ENCODE results near the gene PLEKHA7.

The PLEKHA7 gene

GRCh38 chr11:16997624-16998023 is 16.6 kb downstream of the PLEKHA7 start:
- Histone ChIP-seq H2BK5ac (ENCODE audit: low read depth, low read length, poor library complexity, severe bottlenecking) (no peak overlapping the region), H3K27me3 (ENCODE audit: control insufficient read depth in 1 of 2, insufficient read depth in 1 of 2, low read length in 2 of 2) (peaks cover 5 to 18% of the 10 kb centered on the region in 2 experiments), H3K14ac (ENCODE audit: low read length in 2 of 2) (no peak overlapping the region), H3K79me1 (replicated peaks; ENCODE audit: low read length, poor library complexity, severe bottlenecking) (peaks cover 13% of the 10 kb centered on the region), H3K27ac (ENCODE audit: low read length, poor library complexity, severe bottlenecking) (no peak overlapping the region), H2BK12ac (ENCODE audit: low read length in 2 of 2) (no peak overlapping the region), H2BK15ac (ENCODE audit: low read depth, poor library complexity, severe bottlenecking) (no peak overlapping the region), H4K91ac (ENCODE audit: low read length) (no peak overlapping the region), H3K4me3 (ENCODE audit: insufficient read depth in 1 of 2, low read depth in 1 of 2, low read length in 2 of 2) (no peak overlapping the region), H3K9ac (ENCODE audit: low read length) (no peak overlapping the region), H2AFZ (ENCODE audit: low read depth, low read length) (no peak overlapping the region), H3K4ac (ENCODE audit: low read depth in 1 of 2, low read length in 2 of 2) (no peak overlapping the region), H3K18ac (ENCODE audit: low read depth in 1 of 2, low read length in 2 of 2) (no peak overlapping the region), H4K8ac (ENCODE audit: low read length) (no peak overlapping the region), H3K4me2 (ENCODE audit: low read length, poor library complexity, severe bottlenecking) (no peak overlapping the region), H2AK5ac (ENCODE audit: low read length, severe bottlenecking) (peak overlapping the region; percentile 19), H2BK120ac (ENCODE audit: low read depth, low read length) (no peak overlapping the region), H3K36me3 (ENCODE audit: control insufficient read depth in 1 of 2, insufficient read depth in 2 of 2, low read depth in 1 of 2, low read length in 2 of 2) (peaks cover 0 to 5% of the 10 kb centered on the region in 2 experiments), H3K4me1 (ENCODE audit: control insufficient read depth, insufficient read depth, low read depth, low read length) (peaks cover 29% of the 10 kb centered on the region), H3K9me3 (ENCODE audit: control insufficient read depth, low read length) (no peaks in the 10 kb centered on the region), H3K23ac (ENCODE audit: low read length in 2 of 2) (no peak overlapping the region)
- 87% methylated on average over 7 of the region's 7 CpGs for WGBS
- no peak for DNase-seq

GRCh38 chr11:16993495-16993894 is 20.7 kb downstream of the PLEKHA7 start:
- no peak overlapping the region for H3K4me3 ChIP-seq (ENCODE audit: insufficient read depth in 1 of 2, low read depth in 1 of 2, low read length in 2 of 2)
- H2AFZ ChIP-seq (ENCODE audit: low read depth, low read length) = no peak overlapping the region
- H2AK5ac ChIP-seq (ENCODE audit: low read length, severe bottlenecking) = no peak overlapping the region
- H3K14ac ChIP-seq (ENCODE audit: low read length in 2 of 2) = no peak overlapping the region
- no peak overlapping the region for H3K18ac ChIP-seq (ENCODE audit: low read depth in 1 of 2, low read length in 2 of 2)
- H2BK12ac ChIP-seq (ENCODE audit: low read length in 2 of 2) = no peak overlapping the region
- H4K91ac ChIP-seq (ENCODE audit: low read length) = no peak overlapping the region
- no peaks in the 10 kb centered on the region for H3K9me3 ChIP-seq (ENCODE audit: control insufficient read depth, low read length)
- H3K4me2 ChIP-seq (ENCODE audit: low read length, poor library complexity, severe bottlenecking) = no peak overlapping the region
- H3K4me1 ChIP-seq (ENCODE audit: control insufficient read depth, insufficient read depth, low read depth, low read length) = peaks cover 31% of the 10 kb centered on the region
- no peak overlapping the region for H3K23ac ChIP-seq (ENCODE audit: low read length in 2 of 2)
- H3K4ac ChIP-seq (ENCODE audit: low read depth in 1 of 2, low read length in 2 of 2) = no peak overlapping the region
- peaks cover 10% of the 10 kb centered on the region for H3K79me1 ChIP-seq (replicated peaks; ENCODE audit: low read length, poor library complexity, severe bottlenecking)
- DNase-seq = no peak
- H3K36me3 ChIP-seq (ENCODE audit: control insufficient read depth in 1 of 2, insufficient read depth in 2 of 2, low read depth in 1 of 2, low read length in 2 of 2) = peaks cover 0 to 5% of the 10 kb centered on the region in 2 experiments
- no peak overlapping the region for H3K9ac ChIP-seq (ENCODE audit: low read length)
- no peak overlapping the region for H2BK15ac ChIP-seq (ENCODE audit: low read depth, poor library complexity, severe bottlenecking)
- H2BK120ac ChIP-seq (ENCODE audit: low read depth, low read length) = no peak overlapping the region
- H4K8ac ChIP-seq (ENCODE audit: low read length) = no peak overlapping the region
- 67% methylated on average over 1 of the region's 1 CpG for WGBS
- H3K27ac ChIP-seq (ENCODE audit: low read length, poor library complexity, severe bottlenecking) = no peak overlapping the region
- peaks cover 0 to 11% of the 10 kb centered on the region in 2 experiments for H3K27me3 ChIP-seq (ENCODE audit: control insufficient read depth in 1 of 2, insufficient read depth in 1 of 2, low read length in 2 of 2)
- H2BK5ac ChIP-seq (ENCODE audit: low read depth, low read length, poor library complexity, severe bottlenecking) = no peak overlapping the region

DNA sequence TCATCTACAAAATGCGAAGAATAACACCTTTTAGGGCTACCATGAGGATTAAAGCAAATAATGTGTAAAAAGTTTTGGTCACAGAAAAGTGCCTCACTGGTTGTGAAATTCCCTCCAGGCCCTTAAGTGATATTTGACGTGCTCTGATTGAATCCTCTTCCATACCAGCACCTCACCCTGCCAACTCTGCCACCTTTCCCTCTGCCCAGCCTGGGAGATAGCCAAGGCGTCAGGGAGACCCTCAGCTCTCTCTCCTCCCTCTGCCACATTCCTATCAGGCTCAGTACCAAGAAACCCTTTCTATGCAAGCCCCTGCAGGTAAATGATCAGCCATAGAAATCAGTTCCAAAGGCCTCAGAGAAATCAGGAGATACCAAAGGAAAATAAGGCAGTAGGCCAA is 21.4 kb downstream of the PLEKHA7 start:
- Histone ChIP-seq H4K8ac (ENCODE audit: low read length) (no peak overlapping the region), H2BK15ac (ENCODE audit: low read depth, poor library complexity, severe bottlenecking) (no peak overlapping the region), H2BK12ac (ENCODE audit: low read length in 2 of 2) (no peak overlapping the region), H3K79me1 (replicated peaks; ENCODE audit: low read length, poor library complexity, severe bottlenecking) (peaks cover 10% of the 10 kb centered on the region), H3K4me1 (ENCODE audit: control insufficient read depth, insufficient read depth, low read depth, low read length) (peaks cover 31% of the 10 kb centered on the region), H3K9ac (ENCODE audit: low read length) (no peak overlapping the region), H2AFZ (ENCODE audit: low read depth, low read length) (no peak overlapping the region), H3K4me2 (ENCODE audit: low read length, poor library complexity, severe bottlenecking) (no peak overlapping the region), H4K91ac (ENCODE audit: low read length) (no peak overlapping the region), H3K9me3 (ENCODE audit: control insufficient read depth, low read length) (no peaks in the 10 kb centered on the region), H3K14ac (ENCODE audit: low read length in 2 of 2) (no peak overlapping the region), H2BK5ac (ENCODE audit: low read depth, low read length, poor library complexity, severe bottlenecking) (no peak overlapping the region), H2BK120ac (ENCODE audit: low read depth, low read length) (no peak overlapping the region), H3K18ac (ENCODE audit: low read depth in 1 of 2, low read length in 2 of 2) (no peak overlapping the region), H3K4ac (ENCODE audit: low read depth in 1 of 2, low read length in 2 of 2) (no peak overlapping the region), H3K23ac (ENCODE audit: low read length in 2 of 2) (no peak overlapping the region), H3K27me3 (ENCODE audit: control insufficient read depth in 1 of 2, insufficient read depth in 1 of 2, low read length in 2 of 2) (peaks cover 0 to 11% of the 10 kb centered on the region in 2 experiments), H3K36me3 (ENCODE audit: control insufficient read depth in 1 of 2, insufficient read depth in 2 of 2, low read depth in 1 of 2, low read length in 2 of 2) (peaks cover 0 to 5% of the 10 kb centered on the region in 2 experiments), H2AK5ac (ENCODE audit: low read length, severe bottlenecking) (peak overlapping the region; percentile 60), H3K27ac (ENCODE audit: low read length, poor library complexity, severe bottlenecking) (no peak overlapping the region), H3K4me3 (ENCODE audit: insufficient read depth in 1 of 2, low read depth in 1 of 2, low read length in 2 of 2) (no peak overlapping the region)
- no peak for DNase-seq
- WGBS = 64% methylated on average over 2 of the region's 3 CpGs

DNA sequence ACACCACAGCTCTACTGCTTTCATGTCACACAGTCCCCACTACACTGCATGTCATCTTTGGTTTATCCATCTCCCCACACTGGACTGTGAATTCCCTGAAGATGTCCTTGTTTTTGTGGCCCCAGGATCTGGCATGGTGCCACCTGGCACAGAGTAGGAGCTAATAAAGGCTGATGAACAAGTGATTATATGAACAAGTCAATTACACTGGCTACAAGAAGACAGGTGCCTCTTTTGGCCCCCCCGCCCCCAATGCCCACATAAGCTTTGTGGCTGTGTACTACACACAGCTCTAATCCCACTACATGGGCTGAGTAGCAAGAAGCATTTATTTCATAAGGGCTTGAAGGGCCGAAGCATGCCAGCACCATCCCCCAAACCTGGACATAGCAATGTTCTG is 24.7 kb downstream of the PLEKHA7 start:
- Histone ChIP-seq H3K23ac (ENCODE audit: low read length in 2 of 2) (no peak overlapping the region), H4K91ac (ENCODE audit: low read length) (no peak overlapping the region), H3K4me3 (ENCODE audit: insufficient read depth in 1 of 2, low read depth in 1 of 2, low read length in 2 of 2) (no peak overlapping the region), H3K18ac (ENCODE audit: low read depth in 1 of 2, low read length in 2 of 2) (no peak overlapping the region), H3K9ac (ENCODE audit: low read length) (no peak overlapping the region), H3K14ac (ENCODE audit: low read length in 2 of 2) (no peak overlapping the region), H2BK5ac (ENCODE audit: low read depth, low read length, poor library complexity, severe bottlenecking) (no peak overlapping the region), H3K27ac (ENCODE audit: low read length, poor library complexity, severe bottlenecking) (no peak overlapping the region), H3K9me3 (ENCODE audit: control insufficient read depth, low read length) (no peaks in the 10 kb centered on the region), H3K4me2 (ENCODE audit: low read length, poor library complexity, severe bottlenecking) (no peak overlapping the region), H4K8ac (ENCODE audit: low read length) (no peak overlapping the region), H2BK15ac (ENCODE audit: low read depth, poor library complexity, severe bottlenecking) (no peak overlapping the region), H2AK5ac (ENCODE audit: low read length, severe bottlenecking) (peak overlapping the region; percentile 14), H2BK120ac (ENCODE audit: low read depth, low read length) (no peak overlapping the region), H2BK12ac (ENCODE audit: low read length in 2 of 2) (no peak overlapping the region), H3K4ac (ENCODE audit: low read depth in 1 of 2, low read length in 2 of 2) (no peak overlapping the region), H3K36me3 (ENCODE audit: control insufficient read depth in 1 of 2, insufficient read depth in 2 of 2, low read depth in 1 of 2, low read length in 2 of 2) (no peaks in the 10 kb centered on the region), H3K27me3 (ENCODE audit: control insufficient read depth in 1 of 2, insufficient read depth in 1 of 2, low read length in 2 of 2) (peaks cover 0 to 17% of the 10 kb centered on the region in 2 experiments), H2AFZ (ENCODE audit: low read depth, low read length) (no peak overlapping the region), H3K79me1 (replicated peaks; ENCODE audit: low read length, poor library complexity, severe bottlenecking) (peaks cover 4% of the 10 kb centered on the region), H3K4me1 (ENCODE audit: control insufficient read depth, insufficient read depth, low read depth, low read length) (peaks cover 35% of the 10 kb centered on the region)
- WGBS = 67% methylated on average over 2 of the region's 2 CpGs
- DNase-seq = no peak
